ENCODE data around the gene VTA1. TPM values are rescaled to one million over a fixed set of nuclear protein-coding genes. Genes with fewer than 3 reads are reported as not detected.

Gene VTA1
- total and polyA plus RNA-seq, 2 of the 13 experiments (the other 11 are each of a cell fraction or from before 2014, with no cell fraction given), result 70.7 to 89.1 TPM

- no peak for TF ChIP-seq GRHL1 (CRISPR knock-in tag; conservative IDR thresholded peaks at IDR 0.05)
- no peak for TF ChIP-seq ELF1 (CRISPR knock-in tag; IDR thresholded peaks at IDR 0.05)
Observed at GRCh38 chr6:142112451-142113061, 34.5 kb upstream of the VTA1 start (continued).

- DNase-seq (ENCODE audit: low spot score), result no peak
- BruUV-seq (replicated peaks), result no TSS peak
- no peak for ATAC-seq
- TF ChIP-seq CHCHD3 (CRISPR knock-in tag; IDR thresholded peaks at IDR 0.05), result no peak
- TF ChIP-seq ZNF460 (CRISPR knock-in tag; IDR thresholded peaks at IDR 0.05; ENCODE audit: borderline replicate concordance), result no peak
- TF ChIP-seq SOX6 (IDR thresholded peaks at IDR 0.05), result no peak
- no peak for TF ChIP-seq SOX6 (CRISPR knock-in tag; IDR thresholded peaks at IDR 0.05)
- TF ChIP-seq HOXA5 (CRISPR knock-in tag; IDR thresholded peaks at IDR 0.05), result no peak
- TF ChIP-seq SATB2 (CRISPR knock-in tag; IDR thresholded peaks at IDR 0.05), result no peak
- no peak for TF ChIP-seq ZNF512 (CRISPR knock-in tag; IDR thresholded peaks at IDR 0.05)
- no peak for TF ChIP-seq ZNF776 (CRISPR knock-in tag; IDR thresholded peaks at IDR 0.05)
- TF ChIP-seq ZBTB21 (CRISPR knock-in tag; IDR thresholded peaks at IDR 0.05), result no peak
- TF ChIP-seq ZFAT (CRISPR knock-in tag; conservative IDR thresholded peaks at IDR 0.05), result no peak
- no peak for TF ChIP-seq NKX3-1 (CRISPR knock-in tag; IDR thresholded peaks at IDR 0.05)
- no peak for TF ChIP-seq TAF15 (IDR thresholded peaks at IDR 0.05; ENCODE audit: low read depth, low read length, poor library complexity, severe bottlenecking)
- TF ChIP-seq HOXA7 (CRISPR knock-in tag; IDR thresholded peaks at IDR 0.05), result no peak
- no peak for TF ChIP-seq CEBPG (CRISPR knock-in tag; IDR thresholded peaks at IDR 0.05)
- TF ChIP-seq FOSL1 (CRISPR knock-in tag; IDR thresholded peaks at IDR 0.05; ENCODE audit: borderline replicate concordance), result no peak
- 2% methylated on average over 2 of the region's 2 CpGs for WGBS (ENCODE audit: low lambda C conversion rate)
- FAIRE-seq, result no peak
- no peak overlapping the region for H3K4me2 ChIP-seq (ENCODE audit: low read depth, low read length)
- in situ Hi-C loops (cut with HindIII; ENCODE audit: extremely low pct_ligation_motif_present, low pct_unique_long_range_greater_than_20kb) (loop anchor here (10.0 kb wide), 1 partner anchor 133 kb away; no protein-coding TSS in a partner anchor), intact Hi-C loops (cut with micrococcal nuclease; ENCODE audit: unreplicated experiment) (no loop called here)
- H3K9ac ChIP-seq (ENCODE audit: insufficient read depth, low read depth, low read length), result no peak overlapping the region
- no peaks in the 10 kb centered on the region for H3K27me3 ChIP-seq (ENCODE audit: control insufficient read depth in 1 of 2, insufficient read depth in 2 of 2, low read length in 2 of 2)
- no peaks in the 10 kb centered on the region for H4K20me1 ChIP-seq (ENCODE audit: insufficient read depth, low read length)
- H3K36me3 ChIP-seq (replicated peaks in 1 of 2; ENCODE audit: control insufficient read depth in 1 of 2, insufficient read depth in 2 of 2, low read length in 2 of 2), result no peaks in the 10 kb centered on the region
- CTCF ChIA-PET (ENCODE audit: low intra/inter-chr PET ratio, low total read pairs), result no interaction called here
- no peaks in the 10 kb centered on the region for H3K79me2 ChIP-seq (ENCODE audit: insufficient read depth, low read length)
- H3K27ac ChIP-seq (ENCODE audit: extremely low read length, insufficient read depth, low read length), result no peak overlapping the region
- no peaks in the 10 kb centered on the region for H3K9me3 ChIP-seq (ENCODE audit: low read length)
- POLR2A ChIA-PET, result no interaction called here
- H2AFZ ChIP-seq (ENCODE audit: low read length), result no peak overlapping the region
- H3K4me3 ChIP-seq (replicated peaks in 1 of 3; ENCODE audit: insufficient read depth in 1 of 3, low read depth in 2 of 3, low read length in 3 of 3), result no peak overlapping the region
- H3K4me1 ChIP-seq (ENCODE audit: insufficient read depth, low read length), result no peaks in the 10 kb centered on the region
Observed at GRCh38 chr6:142117366-142117765, 29.7 kb upstream of the VTA1 start.

Data from HepG2 (cell line).